HepG2 (cell line): ENCODE measurements around the gene PIP4K2B. TPM values are rescaled to one million over a fixed set of nuclear protein-coding genes. Genes with fewer than 3 reads are reported as not detected.

ENCODE experiments used
- ATF7 ChIP-seq, 2 experiments: fragments of 450-650 bp in 1 of 2; sonication (generic) in 1 of 2; formaldehyde crosslinking in 1 of 2; IDR thresholded peaks; 2 replicates each; pipeline versions ENCODE4 v1.4.0 to v1.6.1; 2016 to 2020; ENCODE audit warnings: antibody characterized with exemption in 1 of 2, mild to moderate bottlenecking in 1 of 2, missing genetic modification reagents in 1 of 2
- CC2D1A ChIP-seq: sonication (generic); formaldehyde crosslinking; IDR thresholded peaks from 2 replicates; pipeline ENCODE4 v1.8.1; 2023; ENCODE audit warnings: mild to moderate bottlenecking, missing genetic modification reagents
- GATA4 ChIP-seq: sonication (generic); IDR thresholded peaks from 2 replicates; pipeline ENCODE4 v1.6.1; 2016; ENCODE audit warnings: antibody characterized with exemption, low read depth, borderline replicate concordance
- HDAC2 ChIP-seq: sonication (generic); formaldehyde crosslinking; IDR thresholded peaks from 2 replicates; pipeline ENCODE4 v1.4.0; 2020; ENCODE audit warnings: missing genetic modification reagents
- HIC2 ChIP-seq: sonication (generic); formaldehyde crosslinking; IDR thresholded peaks from 2 replicates; pipeline ENCODE4 v1.9.0; 2022; ENCODE audit warnings: low read depth, missing genetic modification reagents
- NFATC3 ChIP-seq: sonication (generic); formaldehyde crosslinking; IDR thresholded peaks from 2 replicates; pipeline ENCODE4 v1.5.1; 2020; ENCODE audit warnings: mild to moderate bottlenecking, missing genetic modification reagents
- POLR2G ChIP-seq: fragments of 200-400 bp; formaldehyde crosslinking; IDR thresholded peaks from 2 replicates; pipeline ENCODE4 v1.6.1; 2018; ENCODE audit warnings: mild to moderate bottlenecking, low read depth, low read length, moderate library complexity
- SP4 ChIP-seq: sonication (generic); formaldehyde crosslinking; IDR thresholded peaks from 2 replicates; pipeline ENCODE4 v1.8.1; 2023; ENCODE audit warnings: mild to moderate bottlenecking, missing genetic modification reagents
- ZNF646 ChIP-seq: sonication (generic); formaldehyde crosslinking; IDR thresholded peaks from 2 replicates; pipeline ENCODE4 v1.9.0; 2021; ENCODE audit warnings: mild to moderate bottlenecking, missing genetic modification reagents
- polyA plus RNA-seq, 8 experiments: library from polyadenylated mRNA; depleted of rRNA in 3 of 8; stranded (reverse) in 7 of 8; unstranded in 1 of 8; fragments of >200 nt; fragmentation: Illumina TruSeq in 4 of 8; extraction: Trizol in 4 of 8; gene quantifications; 2 replicates each; pipeline versions ENCODE4 v1.2.1 to v1.2.3, GENCODE V29; 2011 to 2016; ENCODE audit warnings: low read depth in 4 of 8, missing spikeins in 1 of 8, mixed read lengths in 1 of 8; ENCODE audit not compliant: insufficient read depth in 1 of 8
- total RNA-seq, 5 experiments: library from RNA; depleted of rRNA; stranded (reverse); fragments of >200 nt; fragmentation: Illumina TruSeq; extraction: Trizol; gene quantifications; 2 replicates each; pipeline ENCODE4 v1.2.3, GENCODE V29; 2016; ENCODE audit warnings: low read depth in 1 of 5
- TF ChIP-seq, protein P1 (sequence below): sonication (generic); formaldehyde crosslinking; conservative IDR thresholded peaks from 2 replicates; pipeline ENCODE4 v1.8.0; 2022; ENCODE audit warnings: low read depth, missing genetic modification reagents
- TF ChIP-seq, protein P2 (sequence below): sonication (generic); formaldehyde crosslinking; IDR thresholded peaks from 2 replicates; pipeline ENCODE4 v1.4.0; 2020; ENCODE audit warnings: missing genetic modification reagents
- TF ChIP-seq, protein P3 (sequence below): sonication (generic); formaldehyde crosslinking; IDR thresholded peaks from 2 replicates; pipeline ENCODE4 v1.4.0; 2020; ENCODE audit warnings: mild to moderate bottlenecking, missing genetic modification reagents, borderline replicate concordance

PIP4K2B gene
- total and polyA plus RNA-seq, 2 of the 13 experiments (the other 11 are each of a cell fraction or from before 2014, with no cell fraction given): 20.4 to 54.0 TPM

GRCh38 chr17:38729886-38730525 lies 69.3 kb downstream of the PIP4K2B start, which contains the start of gene CISD3 (continued):
- TF ChIP-seq, protein P1, sequence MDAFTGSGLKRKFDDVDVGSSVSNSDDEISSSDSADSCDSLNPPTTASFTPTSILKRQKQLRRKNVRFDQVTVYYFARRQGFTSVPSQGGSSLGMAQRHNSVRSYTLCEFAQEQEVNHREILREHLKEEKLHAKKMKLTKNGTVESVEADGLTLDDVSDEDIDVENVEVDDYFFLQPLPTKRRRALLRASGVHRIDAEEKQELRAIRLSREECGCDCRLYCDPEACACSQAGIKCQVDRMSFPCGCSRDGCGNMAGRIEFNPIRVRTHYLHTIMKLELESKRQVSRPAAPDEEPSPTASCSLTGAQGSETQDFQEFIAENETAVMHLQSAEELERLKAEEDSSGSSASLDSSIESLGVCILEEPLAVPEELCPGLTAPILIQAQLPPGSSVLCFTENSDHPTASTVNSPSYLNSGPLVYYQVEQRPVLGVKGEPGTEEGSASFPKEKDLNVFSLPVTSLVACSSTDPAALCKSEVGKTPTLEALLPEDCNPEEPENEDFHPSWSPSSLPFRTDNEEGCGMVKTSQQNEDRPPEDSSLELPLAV (CRISPR knock-in tag): no peak
- TF ChIP-seq, protein P2, sequence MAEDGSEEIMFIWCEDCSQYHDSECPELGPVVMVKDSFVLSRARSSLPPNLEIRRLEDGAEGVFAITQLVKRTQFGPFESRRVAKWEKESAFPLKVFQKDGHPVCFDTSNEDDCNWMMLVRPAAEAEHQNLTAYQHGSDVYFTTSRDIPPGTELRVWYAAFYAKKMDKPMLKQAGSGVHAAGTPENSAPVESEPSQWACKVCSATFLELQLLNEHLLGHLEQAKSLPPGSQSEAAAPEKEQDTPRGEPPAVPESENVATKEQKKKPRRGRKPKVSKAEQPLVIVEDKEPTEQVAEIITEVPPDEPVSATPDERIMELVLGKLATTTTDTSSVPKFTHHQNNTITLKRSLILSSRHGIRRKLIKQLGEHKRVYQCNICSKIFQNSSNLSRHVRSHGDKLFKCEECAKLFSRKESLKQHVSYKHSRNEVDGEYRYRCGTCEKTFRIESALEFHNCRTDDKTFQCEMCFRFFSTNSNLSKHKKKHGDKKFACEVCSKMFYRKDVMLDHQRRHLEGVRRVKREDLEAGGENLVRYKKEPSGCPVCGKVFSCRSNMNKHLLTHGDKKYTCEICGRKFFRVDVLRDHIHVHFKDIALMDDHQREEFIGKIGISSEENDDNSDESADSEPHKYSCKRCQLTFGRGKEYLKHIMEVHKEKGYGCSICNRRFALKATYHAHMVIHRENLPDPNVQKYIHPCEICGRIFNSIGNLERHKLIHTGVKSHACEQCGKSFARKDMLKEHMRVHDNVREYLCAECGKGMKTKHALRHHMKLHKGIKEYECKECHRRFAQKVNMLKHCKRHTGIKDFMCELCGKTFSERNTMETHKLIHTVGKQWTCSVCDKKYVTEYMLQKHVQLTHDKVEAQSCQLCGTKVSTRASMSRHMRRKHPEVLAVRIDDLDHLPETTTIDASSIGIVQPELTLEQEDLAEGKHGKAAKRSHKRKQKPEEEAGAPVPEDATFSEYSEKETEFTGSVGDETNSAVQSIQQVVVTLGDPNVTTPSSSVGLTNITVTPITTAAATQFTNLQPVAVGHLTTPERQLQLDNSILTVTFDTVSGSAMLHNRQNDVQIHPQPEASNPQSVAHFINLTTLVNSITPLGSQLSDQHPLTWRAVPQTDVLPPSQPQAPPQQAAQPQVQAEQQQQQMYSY (CRISPR knock-in tag): peak; percentile 36; the same call in 1 of the 2 replicates
- TF ChIP-seq NFATC3 (CRISPR knock-in tag) (no peak), HDAC2 (CRISPR knock-in tag) (no peak), CC2D1A (no peak), POLR2G (peak; percentile 67), ATF7 (IDR thresholded peaks at IDR 0.05) (no peak), ATF7 (CRISPR knock-in tag; IDR thresholded peaks at IDR 0.05) (no peak), HIC2 (CRISPR knock-in tag) (no peak; the same call in 1 of the 2 replicates), ZNF646 (CRISPR knock-in tag) (no peak), SP4 (CRISPR knock-in tag) (peak; percentile 93), GATA4 (no peak)
- TF ChIP-seq, protein P3, sequence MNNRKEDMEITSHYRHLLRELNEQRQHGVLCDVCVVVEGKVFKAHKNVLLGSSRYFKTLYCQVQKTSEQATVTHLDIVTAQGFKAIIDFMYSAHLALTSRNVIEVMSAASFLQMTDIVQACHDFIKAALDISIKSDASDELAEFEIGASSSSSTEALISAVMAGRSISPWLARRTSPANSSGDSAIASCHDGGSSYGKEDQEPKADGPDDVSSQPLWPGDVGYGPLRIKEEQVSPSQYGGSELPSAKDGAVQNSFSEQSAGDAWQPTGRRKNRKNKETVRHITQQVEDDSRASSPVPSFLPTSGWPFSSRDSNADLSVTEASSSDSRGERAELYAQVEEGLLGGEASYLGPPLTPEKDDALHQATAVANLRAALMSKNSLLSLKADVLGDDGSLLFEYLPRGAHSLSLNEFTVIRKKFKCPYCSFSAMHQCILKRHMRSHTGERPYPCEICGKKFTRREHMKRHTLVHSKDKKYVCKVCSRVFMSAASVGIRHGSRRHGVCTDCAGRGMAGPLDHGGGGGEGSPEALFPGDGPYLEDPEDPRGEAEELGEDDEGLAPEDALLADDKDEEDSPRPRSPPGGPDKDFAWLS (CRISPR knock-in tag): no peak
